GM12878 (cell line): ENCODE results near the gene PDRG1. TPM values are rescaled to one million over a fixed set of nuclear protein-coding genes. Genes with fewer than 3 reads are reported as not detected.

ENCODE experiments used
- CEBPZ ChIP-seq: fragments of 150-350 bp; IDR thresholded peaks from 2 replicates; pipeline ENCODE4 v1.6.1; 2016; ENCODE audit warnings: low read depth, low read length
- GATAD2B ChIP-seq: fragments of 450-650 bp; conservative IDR thresholded peaks from 2 replicates; pipeline ENCODE4 v1.6.1; 2017; ENCODE audit warnings: low read depth, mild to moderate bottlenecking, moderate library complexity
- IRF5 ChIP-seq: fragments of 450-650 bp; IDR thresholded peaks from 2 replicates; pipeline ENCODE4 v1.6.1; 2017; ENCODE audit warnings: borderline replicate concordance
- PML ChIP-seq: IDR thresholded peaks from 2 replicates; pipeline ENCODE4 v1.6.1; 2012; ENCODE audit warnings: low read length, inconsistent platforms
- RB1 ChIP-seq: fragments of 450-650 bp; formaldehyde crosslinking; IDR thresholded peaks from 2 replicates; pipeline ENCODE4 v1.6.1; 2017; ENCODE audit warnings: mild to moderate bottlenecking, borderline replicate concordance
- SIN3A ChIP-seq: IDR thresholded peaks from 2 replicates; pipeline ENCODE4 v1.6.1; 2012; ENCODE audit warnings: low read depth, low read length, improper control_type of control experiment
- ZNF687 ChIP-seq: fragments of 450-650 bp; IDR thresholded peaks from 2 replicates; pipeline ENCODE4 v1.6.1; 2017; ENCODE audit warnings: mild to moderate bottlenecking, moderate library complexity
- polyA plus RNA-seq, 11 experiments: library from polyadenylated mRNA; depleted of rRNA in 4 of 11; unstranded in 6 of 11; stranded (reverse) in 5 of 11; fragments of >200 nt; fragmentation: Nextera tagmentation in 4 of 11; fragmentation: Illumina TruSeq in 1 of 11; extraction: Ambion mirVana in 4 of 11; extraction: Trizol in 1 of 11; gene quantifications; 1 replicate in 1 of 11; 2 replicates in 10 of 11; pipeline versions ENCODE4 v1.2.1 to v1.2.3, GENCODE V29; 2011 to 2016; ENCODE audit warnings: inconsistent platforms in 2 of 11, missing spikeins in 2 of 11, low read depth in 1 of 11
- total RNA-seq, 4 experiments: library from RNA; depleted of rRNA in 3 of 4; stranded (reverse); fragments of >200 nt in 3 of 4; fragmentation: Illumina TruSeq in 1 of 4; extraction: Trizol in 1 of 4; gene quantifications; 2 replicates each; pipeline versions ENCODE4 v1.2.1 to v1.2.3, GENCODE V29; 2013 to 2021

PDRG1 gene
- total and polyA plus RNA-seq, 10 of the 15 experiments (the other 5 are each of a cell fraction or from before 2014, with no cell fraction given), result 11.1 to 55.8 (median 23.3) TPM

GRCh38 chr20:31951530-31952453, at the start of gene PDRG1 (continued):
- TF ChIP-seq CEBPZ (no peak), PML (peak; percentile 45; the same call in 1 of the 2 replicates), RB1 (peak; percentile 64; the same call in 1 of the 2 replicates), ZNF687 (peak; percentile 47), IRF5 (peak; percentile 56; the same call in 1 of the 2 replicates), SIN3A (no peak), GATAD2B (peak; percentile 72)
